K562 (cell line): ENCODE measurements around the gene OSBP2. TPM values are rescaled to one million over a fixed set of nuclear protein-coding genes. Genes with fewer than 3 reads are reported as not detected.

Source experiments
- ATAC-seq: fragments of 200-7000 bp; cut with Tn5 transposase; 3 replicates; pipeline ENCODE4 v1.9.1; 2020; ENCODE audit warnings: moderate library complexity
- BruUV-seq: library from RNA; stranded (reverse); fragments of 400-500 nt; replicated peaks from 2 replicates; lab custom pipeline; 2021; lab: Mats Ljungman, UMichigan
- CTCF ChIA-PET: fragments of 300-600 bp; formaldehyde crosslinking; extraction: SDS; loops from one replicate; lab custom pipeline; 2021; ENCODE audit warnings: low intra/inter-chr PET ratio; lab: Yijun Ruan, JAX
- POLR2A ChIA-PET: fragments of 300-600, 350-650 bp; sonication (Branson Sonifier 250); formaldehyde crosslinking; extraction: SDS; loops from one replicate; lab custom pipeline; 2021; ENCODE audit warnings: antibody characterized with exemption, inconsistent platforms; lab: Yijun Ruan, JAX
- DNase-seq, 4 experiments: peaks; one replicate each; pipeline versions ENCODE4 v3.0.0 to v3.0.0-alpha.2; 2011 to 2018; ENCODE audit warnings: low spot score in 3 of 4, mixed read lengths in 3 of 4; ENCODE audit errors: extremely low read depth in 1 of 4
- FAIRE-seq: peaks from 2 replicates; lab custom pipeline; 2011; peaks lifted over from hg19 to GRCh38; lab: Jason Lieb, UNC
- H2AFZ ChIP-seq: 2 replicates; pipeline ENCODE4 v1.6.0; 2011; ENCODE audit warnings: low read depth, low read length, control low read depth, inconsistent platforms
- H3K27ac ChIP-seq: fragments of 200-600 bp; 3 replicates; pipeline ENCODE4 v1.8.0; 2011; ENCODE audit warnings: low read depth, mild to moderate bottlenecking, control low read depth, inconsistent platforms, low read length, moderate library complexity, mixed read lengths; ENCODE audit errors: extremely low read depth
- H3K27me3 ChIP-seq, 2 experiments: fragments of 300-600 bp in 1 of 2; 2 replicates in 1 of 2; 3 replicates in 1 of 2; pipeline versions ENCODE4 v1.6.0 to v1.8.0; 2011; ENCODE audit warnings: inconsistent platforms in 2 of 2, low read length in 2 of 2, mild to moderate bottlenecking in 1 of 2, mixed read lengths in 1 of 2, moderate library complexity in 1 of 2; ENCODE audit not compliant: control insufficient read depth in 2 of 2, insufficient read depth in 2 of 2
- H3K36me3 ChIP-seq: fragments of 300-600 bp; 3 replicates; pipeline ENCODE4 v1.8.0; 2011; ENCODE audit warnings: mild to moderate bottlenecking, low read length, inconsistent platforms; ENCODE audit not compliant: control insufficient read depth, insufficient read depth
- H3K4me1 ChIP-seq, 2 experiments: fragments of 200-600 bp in 1 of 2; replicated peaks in 1 of 2; 2 replicates in 1 of 2; 3 replicates in 1 of 2; pipeline versions ENCODE4 v1.5.1 to v1.8.0; 2011; ENCODE audit warnings: inconsistent platforms in 2 of 2, low read length in 2 of 2, mild to moderate bottlenecking in 1 of 2, mixed read lengths in 1 of 2, moderate library complexity in 1 of 2; ENCODE audit not compliant: control insufficient read depth in 2 of 2, insufficient read depth in 2 of 2
- H3K4me2 ChIP-seq: 2 replicates; pipeline ENCODE4 v1.6.1; 2011; ENCODE audit warnings: low read length, control low read depth, inconsistent platforms, mixed read lengths; ENCODE audit not compliant: insufficient read depth
- H3K4me3 ChIP-seq: fragments of 200-600 bp; sonication (generic), shearing (Covaris generic); 2 replicates; pipeline ENCODE4 v1.5.1; 2016; ENCODE audit warnings: control low read depth, inconsistent platforms
- H3K79me2 ChIP-seq: fragments of 200-600 bp; 3 replicates; pipeline ENCODE4 v1.8.0; 2011; ENCODE audit warnings: low read length, inconsistent platforms; ENCODE audit not compliant: control insufficient read depth, insufficient read depth
- H3K9ac ChIP-seq, 2 experiments: 2 replicates each; pipeline versions ENCODE4 v1.6.0 to v1.6.1; 2011; ENCODE audit warnings: low read depth in 2 of 2, low read length in 2 of 2, control low read depth in 1 of 2, inconsistent platforms in 1 of 2, mild to moderate bottlenecking in 1 of 2, mixed read lengths in 1 of 2; ENCODE audit not compliant: insufficient read depth in 1 of 2
- H3K9me1 ChIP-seq: one replicate; pipeline ENCODE4 v1.6.0; 2011; ENCODE audit warnings: inconsistent platforms, mild to moderate bottlenecking, low read length, moderate library complexity; ENCODE audit not compliant: control insufficient read depth, insufficient read depth
- H3K9me3 ChIP-seq: replicated peaks from 2 replicates; pipeline ENCODE4 v1.5.1; 2011; ENCODE audit warnings: low read depth, low read length, inconsistent platforms; ENCODE audit not compliant: control insufficient read depth, insufficient read depth
- H4K20me1 ChIP-seq: replicated peaks from 2 replicates; pipeline ENCODE4 v1.6.1; 2011; ENCODE audit warnings: low read length, inconsistent platforms, mixed read lengths; ENCODE audit not compliant: control insufficient read depth, insufficient read depth
- BCOR ChIP-seq: fragments of 450-650 bp; IDR thresholded peaks from 2 replicates; pipeline ENCODE4 v1.6.1; 2016
- CEBPZ ChIP-seq: fragments of 150-350 bp; IDR thresholded peaks from 2 replicates; pipeline ENCODE4 v1.6.1; 2014; ENCODE audit warnings: low read depth, mild to moderate bottlenecking, low read length, borderline replicate concordance
- EP400 ChIP-seq: fragments of 450-650 bp; IDR thresholded peaks from 2 replicates; pipeline ENCODE4 v1.6.1; 2017; ENCODE audit warnings: antibody characterized with exemption, mild to moderate bottlenecking, moderate library complexity
- HDAC1 ChIP-seq, 2 experiments: fragments of 450-650 bp; IDR thresholded peaks; 2 replicates each; pipeline ENCODE4 v1.6.1; 2016 to 2017; ENCODE audit warnings: inconsistent platforms in 1 of 2, mild to moderate bottlenecking in 1 of 2, moderate library complexity in 1 of 2
- KAT7 ChIP-seq: sonication (generic); formaldehyde crosslinking; IDR thresholded peaks from 2 replicates; pipeline ENCODE4 v1.8.0; 2022; ENCODE audit warnings: missing genetic modification reagents, mild to moderate bottlenecking, borderline replicate concordance
- LCOR ChIP-seq: sonication (generic); formaldehyde crosslinking; IDR thresholded peaks from 2 replicates; pipeline ENCODE4 v1.8.0; 2022; ENCODE audit warnings: mild to moderate bottlenecking, missing genetic modification reagents
- MNT ChIP-seq, 2 experiments: fragments of 450-650 bp; conservative IDR thresholded peaks; 2 replicates each; pipeline ENCODE4 v1.6.1; 2017; ENCODE audit warnings: mild to moderate bottlenecking in 2 of 2, moderate library complexity in 2 of 2
- MYNN ChIP-seq, 2 experiments: sonication (generic); formaldehyde crosslinking in 1 of 2; IDR thresholded peaks; 2 replicates each; pipeline versions ENCODE4 v1.5.0 to v1.6.1; 2016 to 2020; ENCODE audit warnings: antibody characterized with exemption in 1 of 2, missing genetic modification reagents in 1 of 2
- RFX1 ChIP-seq: fragments of 450-650 bp; IDR thresholded peaks from 2 replicates; pipeline ENCODE4 v1.6.1; 2016; ENCODE audit warnings: mild to moderate bottlenecking, moderate library complexity
- TSC22D4 ChIP-seq: fragments of 450-650 bp; IDR thresholded peaks from 2 replicates; pipeline ENCODE4 v1.6.1; 2016; ENCODE audit warnings: missing genetic modification characterization, missing biosample characterization, control low read depth
- XRCC3 ChIP-seq: fragments of 450-650 bp; IDR thresholded peaks from 2 replicates; pipeline ENCODE4 v1.6.1; 2017; ENCODE audit warnings: mild to moderate bottlenecking, moderate library complexity
- ZNF253 ChIP-seq: fragments of 250-450 bp; sonication (Bioruptor Pico); conservative IDR thresholded peaks from 2 replicates; pipeline ENCODE4 v1.6.1; 2021; ENCODE audit warnings: mild to moderate bottlenecking
- WGBS: fragments of 100-300 bp; shearing (Covaris generic); methylation state at CpG from one replicate; pipeline ENCODE4 v1.1.6; 2016; ENCODE audit warnings: low coverage, mixed read lengths; ENCODE audit not compliant: insufficient coverage; ENCODE audit errors: missing lambda C conversion rate; 5-methylcytosine and 5-hydroxymethylcytosine counted together
- in situ Hi-C: fragments of 300-500 bp; cut with MboI; formaldehyde crosslinking; loops from 4 replicates; pipeline ENCODE4 v1.15.0; 2018; ENCODE audit warnings: inconsistent platforms, mixed read lengths
- intact Hi-C: fragments of 100-400 bp; cut with micrococcal nuclease; formaldehyde crosslinking; loops from 2 replicates; pipeline ENCODE4 v1.14.2; 2022
- polyA plus RNA-seq, 8 experiments: library from polyadenylated mRNA; depleted of rRNA in 4 of 8; stranded (reverse) in 5 of 8; unstranded in 3 of 8; fragments of >200 nt; fragmentation: Nextera tagmentation in 2 of 8; fragmentation: Illumina TruSeq in 1 of 8; extraction: Ambion mirVana in 2 of 8; extraction: Trizol in 1 of 8; gene quantifications; 2 replicates each; pipeline versions ENCODE4 v1.2.1 to v1.2.3, GENCODE V29; 2011 to 2014; ENCODE audit warnings: inconsistent platforms in 1 of 8, missing spikeins in 1 of 8
- total RNA-seq, 7 experiments: library from RNA; depleted of rRNA in 6 of 7; stranded (reverse); fragments of >200 nt in 6 of 7; fragmentation: Illumina TruSeq in 2 of 7; extraction: Trizol in 2 of 7; gene quantifications; 2 replicates each; pipeline versions ENCODE4 v1.2.1 to v1.2.3, GENCODE V29; 2011 to 2021; ENCODE audit warnings: low replicate concordance in 1 of 7
- TF ChIP-seq, protein P1 (sequence below): fragments of 250-450 bp; sonication (Bioruptor Pico); IDR thresholded peaks from 2 replicates; pipeline ENCODE4 v1.5.0; 2021
- TF ChIP-seq, protein P2 (sequence below): fragments of 450-650 bp; formaldehyde crosslinking; IDR thresholded peaks from 2 replicates; pipeline ENCODE4 v1.4.0; 2020; ENCODE audit warnings: mild to moderate bottlenecking, moderate library complexity

The OSBP2 gene
- total and polyA plus RNA-seq, 9 of the 15 experiments (the other 6 are each of a cell fraction or from before 2014, with no cell fraction given), result 0.52 to 29.5 (median 21.6) TPM

DNA sequence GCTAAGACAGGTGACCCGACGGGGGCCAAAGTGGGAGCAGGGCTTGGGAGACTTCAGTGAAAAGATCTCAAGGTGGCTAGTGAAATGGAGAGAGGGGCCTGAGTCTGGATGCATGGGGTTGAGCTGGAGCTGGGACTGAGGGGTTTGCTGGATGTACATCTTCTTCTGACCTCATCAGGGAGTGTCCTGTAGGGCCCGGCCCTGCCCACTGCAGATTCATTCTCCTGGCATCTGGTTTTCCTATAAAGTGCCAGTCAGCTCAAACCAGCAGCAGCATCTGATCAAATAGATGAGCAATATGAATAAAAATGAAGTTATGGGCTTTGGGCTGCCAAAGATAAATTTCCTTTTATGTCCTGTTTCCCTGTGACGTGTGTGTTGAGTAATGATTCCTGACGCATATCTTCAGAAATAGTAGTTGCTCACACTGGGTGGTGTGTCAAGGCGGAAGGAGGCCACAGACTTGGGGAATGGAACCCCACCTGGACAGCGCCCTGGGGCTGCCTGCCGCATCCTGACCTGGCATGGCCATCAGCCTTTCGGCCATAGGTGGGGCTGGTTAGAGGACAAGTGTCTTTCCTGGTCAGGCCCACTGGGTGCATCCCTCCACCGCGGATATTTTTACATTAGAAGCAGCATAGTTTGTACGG, 135.4 kb downstream of the OSBP2 start (continued):
- TF ChIP-seq KAT7 (CRISPR knock-in tag) (no peak), CEBPZ (no peak), XRCC3 (no peak), BCOR (no peak), ZNF253 (CRISPR knock-in tag) (no peak), LCOR (no peak)

GRCh38 chr22:30830907-30831306, 136.2 kb downstream of the OSBP2 start:
- H3K4me3 ChIP-seq, result no peak overlapping the region
- in situ Hi-C loops (no loop called here), intact Hi-C loops (no loop called here)
- 0% methylated on average over 7 of the region's 7 CpGs for WGBS
- H3K27ac ChIP-seq, result no peak overlapping the region
- no peak overlapping the region for H3K9ac ChIP-seq
- CTCF ChIA-PET, result no interaction called here
- H3K4me2 ChIP-seq, result no peak overlapping the region
- POLR2A ChIA-PET, result interaction anchor here (0.6 kb wide), 1 partner anchor 44 kb away, joined by 3 read pairs; no protein-coding TSS in a partner anchor
- no peak overlapping the region for H2AFZ ChIP-seq
- H3K9me3 ChIP-seq, result no peaks in the 10 kb centered on the region
- H3K4me1 ChIP-seq, result no peaks in the 10 kb centered on the region
- no peak for ATAC-seq
- FAIRE-seq, result no peak
- H3K79me2 ChIP-seq, result no peaks in the 10 kb centered on the region
- no TSS peak for BruUV-seq
- no peaks in the 10 kb centered on the region for H3K9me1 ChIP-seq
- no peaks in the 10 kb centered on the region for H4K20me1 ChIP-seq
- DNase-seq, result no peak
- no peaks in the 10 kb centered on the region for H3K36me3 ChIP-seq
- peaks cover 0 to 36% of the 10 kb centered on the region in 2 experiments; a peak in 3 of 5 replicates for H3K27me3 ChIP-seq
- no peak for TF ChIP-seq EP400
- TF ChIP-seq HDAC1 (IDR thresholded peaks at IDR 0.05), result no peak
- TF ChIP-seq, protein P1, sequence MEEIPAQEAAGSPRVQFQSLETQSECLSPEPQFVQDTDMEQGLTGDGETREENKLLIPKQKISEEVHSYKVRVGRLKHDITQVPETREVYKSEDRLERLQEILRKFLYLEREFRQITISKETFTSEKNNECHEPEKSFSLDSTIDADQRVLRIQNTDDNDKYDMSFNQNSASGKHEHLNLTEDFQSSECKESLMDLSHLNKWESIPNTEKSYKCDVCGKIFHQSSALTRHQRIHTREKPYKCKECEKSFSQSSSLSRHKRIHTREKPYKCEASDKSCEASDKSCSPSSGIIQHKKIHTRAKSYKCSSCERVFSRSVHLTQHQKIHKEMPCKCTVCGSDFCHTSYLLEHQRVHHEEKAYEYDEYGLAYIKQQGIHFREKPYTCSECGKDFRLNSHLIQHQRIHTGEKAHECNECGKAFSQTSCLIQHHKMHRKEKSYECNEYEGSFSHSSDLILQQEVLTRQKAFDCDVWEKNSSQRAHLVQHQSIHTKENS (CRISPR knock-in tag), result no peak
- TF ChIP-seq MNT (conservative IDR thresholded peaks at IDR 0.05), result no peak
- no peak for TF ChIP-seq RFX1
- TF ChIP-seq, protein P2, sequence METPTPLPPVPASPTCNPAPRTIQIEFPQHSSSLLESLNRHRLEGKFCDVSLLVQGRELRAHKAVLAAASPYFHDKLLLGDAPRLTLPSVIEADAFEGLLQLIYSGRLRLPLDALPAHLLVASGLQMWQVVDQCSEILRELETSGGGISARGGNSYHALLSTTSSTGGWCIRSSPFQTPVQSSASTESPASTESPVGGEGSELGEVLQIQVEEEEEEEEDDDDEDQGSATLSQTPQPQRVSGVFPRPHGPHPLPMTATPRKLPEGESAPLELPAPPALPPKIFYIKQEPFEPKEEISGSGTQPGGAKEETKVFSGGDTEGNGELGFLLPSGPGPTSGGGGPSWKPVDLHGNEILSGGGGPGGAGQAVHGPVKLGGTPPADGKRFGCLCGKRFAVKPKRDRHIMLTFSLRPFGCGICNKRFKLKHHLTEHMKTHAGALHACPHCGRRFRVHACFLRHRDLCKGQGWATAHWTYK (CRISPR knock-in tag), result no peak
- no peak for TF ChIP-seq TSC22D4 (tag)
- TF ChIP-seq MYNN (IDR thresholded peaks at IDR 0.05), result no peak
- TF ChIP-seq MYNN (CRISPR knock-in tag; IDR thresholded peaks at IDR 0.05), result no peak
